Pulmonary artery endothelial cell (primary cell): Measurements from ENCODE around the gene SMIM45.

Experiments used
- DNase-seq: peaks from one replicate; pipeline ENCODE4 v3.0.0-alpha.2; 2011; ENCODE audit warnings: low read depth, low spot score

SMIM45 gene

GRCh38 chr22:41915786-41916493 lies 36.0 kb upstream of the SMIM45 start:
- no peak for DNase-seq

DNA sequence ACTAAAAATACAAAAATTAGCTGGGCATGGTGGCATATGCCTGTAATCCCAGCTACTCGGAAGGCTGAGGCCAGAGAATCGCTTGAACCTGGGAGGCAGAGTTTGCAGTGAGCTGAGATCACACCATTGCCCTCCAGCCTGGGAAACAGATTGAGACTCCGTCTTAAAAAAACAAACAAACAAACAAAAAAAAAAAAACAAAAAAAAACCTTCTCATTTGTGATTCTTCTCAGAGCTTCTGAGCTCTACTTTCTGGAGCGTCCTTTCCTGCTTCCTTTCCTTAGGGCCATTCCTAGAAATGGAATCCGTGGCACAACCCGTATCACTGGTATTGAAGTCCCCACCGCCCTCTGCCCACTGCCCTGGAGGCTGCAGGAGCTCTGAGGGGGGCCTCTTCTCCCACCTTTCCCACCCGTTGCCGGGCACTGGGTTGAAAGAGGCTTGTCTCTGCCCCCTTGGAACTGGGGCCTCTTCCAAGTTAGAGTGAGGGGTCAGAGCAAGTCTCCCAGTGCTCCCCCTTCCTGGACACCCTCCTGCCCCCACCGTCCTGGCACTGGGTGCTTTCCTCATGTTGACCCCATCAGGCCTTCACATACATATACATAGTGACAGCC lies 35.1 kb upstream of the SMIM45 start:
- DNase-seq, result no peak

DNA sequence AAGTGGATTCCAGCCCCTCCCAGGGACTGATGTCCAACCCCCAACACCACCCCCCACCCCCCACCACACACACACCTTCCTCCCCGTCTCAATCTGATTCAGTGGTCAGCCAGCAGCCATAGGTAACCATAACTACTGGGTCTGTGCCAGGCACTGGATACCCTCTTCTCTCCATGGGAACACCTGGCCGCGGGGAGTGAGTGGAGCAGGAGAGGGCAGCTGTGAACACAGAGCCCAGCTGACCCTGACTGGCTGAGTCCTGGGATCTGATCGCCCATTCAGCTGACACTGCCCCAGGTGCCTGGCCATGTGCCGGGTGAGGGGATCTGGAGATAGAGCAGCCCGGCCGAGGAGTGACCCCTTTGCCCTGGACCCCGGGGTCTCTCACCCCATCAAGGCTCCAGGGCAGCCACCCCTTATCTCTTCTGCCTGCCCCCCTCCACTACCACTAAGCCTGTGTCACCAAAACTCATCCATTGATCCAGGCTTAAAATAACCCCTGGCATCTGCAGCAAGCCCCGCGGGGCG lies 34.5 kb upstream of the SMIM45 start:
- no peak for DNase-seq

DNA sequence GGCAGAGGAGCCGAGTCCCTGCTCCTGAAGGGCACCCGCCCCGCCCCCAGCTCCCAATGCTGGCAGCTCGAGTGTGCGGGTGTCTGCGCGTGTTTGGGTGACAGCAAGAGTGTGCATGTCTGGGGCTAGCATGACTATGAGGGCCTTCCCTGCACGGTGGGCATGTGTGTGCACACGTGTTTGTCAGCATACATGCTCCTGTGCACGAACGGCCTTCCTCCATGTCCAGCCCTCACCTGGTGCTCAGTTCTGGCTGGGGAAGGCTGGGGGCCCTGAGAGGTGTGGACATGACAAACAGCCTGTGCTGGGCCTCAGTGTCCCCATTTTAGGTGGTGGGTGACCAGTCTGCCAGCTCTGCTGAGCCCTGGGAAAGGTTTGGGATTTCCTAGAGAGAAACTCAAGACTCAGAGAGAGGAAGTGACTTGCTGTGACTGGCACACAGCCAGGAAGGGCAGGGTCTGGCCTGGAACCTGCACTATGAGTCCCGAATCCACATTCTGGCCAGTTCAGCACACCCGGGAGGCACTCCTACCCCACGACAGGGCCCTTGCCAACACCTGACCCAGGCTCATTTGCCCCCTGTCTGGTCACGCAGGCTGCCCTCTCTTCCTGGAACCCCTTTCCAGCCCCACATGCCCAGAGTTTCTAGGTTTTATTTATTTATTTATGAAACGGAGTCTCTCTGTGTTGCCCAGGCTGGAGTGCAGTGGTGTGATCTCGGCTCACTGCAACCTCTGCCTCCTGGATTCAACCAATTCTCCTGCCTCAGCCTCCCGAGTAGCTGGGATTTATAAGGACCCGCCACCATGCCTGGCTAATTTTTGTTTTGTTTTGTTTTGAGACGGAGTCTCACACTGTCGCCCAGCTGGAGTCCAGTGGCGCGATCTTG lies 33.8 kb upstream of the SMIM45 start:
- DNase-seq, result peak; percentile 24

- no peak for DNase-seq
Observed at GRCh38 chr22:41919357-41920224, 32.4 kb upstream of the SMIM45 start.

DNA sequence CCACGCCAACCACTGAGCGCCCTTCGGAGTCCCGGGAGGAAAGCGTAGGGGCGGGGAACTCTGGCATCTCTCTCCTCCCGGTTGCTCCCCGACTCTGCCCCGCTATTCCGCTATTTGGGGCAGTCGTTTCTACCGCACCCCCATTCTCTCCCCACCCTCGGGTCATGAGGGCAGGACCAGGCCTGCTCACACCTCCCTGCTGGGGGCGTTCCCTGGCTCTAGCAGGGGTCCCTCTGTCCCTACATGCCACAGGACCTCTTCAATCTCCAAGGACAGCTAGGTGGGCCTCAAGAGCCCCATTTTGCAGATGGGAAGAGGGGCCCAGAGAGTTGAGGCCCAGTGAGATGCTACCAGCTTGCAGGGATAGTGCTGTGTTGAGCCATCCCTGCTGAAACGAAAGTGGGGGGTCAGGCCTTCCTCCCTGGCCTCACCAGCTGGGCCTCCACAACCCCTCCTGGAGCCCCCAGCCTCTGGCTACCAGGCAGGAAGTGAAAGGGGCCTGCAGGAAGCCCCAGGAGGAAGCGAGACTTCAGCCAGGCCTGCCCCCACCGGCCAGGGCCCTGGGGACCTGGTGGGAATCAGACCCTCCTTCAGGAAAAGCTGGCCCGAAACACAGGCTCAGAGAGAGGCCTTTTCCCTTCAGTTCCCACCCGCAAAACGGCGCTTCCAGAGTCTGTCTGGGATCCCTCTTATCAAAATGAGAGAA lies 31.5 kb upstream of the SMIM45 start:
- DNase-seq, result no peak

- DNase-seq, result no peak
Observed at GRCh38 chr22:41922328-41922727, 29.6 kb upstream of the SMIM45 start.

DNA sequence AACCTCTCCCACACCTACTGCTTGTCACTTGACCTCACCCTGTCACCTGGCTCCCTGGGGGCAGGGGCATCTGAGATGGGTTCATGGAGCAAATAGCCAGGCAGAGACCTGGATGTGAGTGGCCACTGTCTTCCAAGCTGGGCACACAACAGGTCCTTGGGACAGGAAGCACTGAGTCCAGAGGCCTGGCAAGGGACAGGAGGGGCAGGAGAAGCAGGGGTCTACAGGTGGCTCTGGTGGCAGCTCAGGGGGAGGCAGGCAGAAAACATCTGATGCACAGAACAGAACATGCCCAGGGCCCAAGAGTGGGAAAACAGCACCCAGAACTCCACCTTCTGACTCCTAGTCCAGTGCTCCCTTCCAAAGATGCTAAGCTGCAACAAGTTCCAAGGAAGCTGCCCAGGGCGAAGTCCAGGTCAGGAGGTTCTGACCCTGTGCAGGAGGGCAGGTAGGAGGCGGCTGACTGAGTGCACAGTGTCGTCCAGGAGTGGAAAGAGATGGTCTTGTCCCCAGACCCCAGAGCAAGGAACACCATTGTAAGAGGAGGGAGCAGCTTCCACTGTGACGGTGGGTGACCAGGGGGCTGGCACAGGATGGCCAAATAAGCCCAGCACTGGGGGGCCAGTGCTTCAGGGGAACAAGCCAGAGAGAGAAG lies 28.9 kb upstream of the SMIM45 start:
- no peak for DNase-seq

GRCh38 chr22:41923595-41924276 lies 28.2 kb upstream of the SMIM45 start:
- no peak for DNase-seq

DNA sequence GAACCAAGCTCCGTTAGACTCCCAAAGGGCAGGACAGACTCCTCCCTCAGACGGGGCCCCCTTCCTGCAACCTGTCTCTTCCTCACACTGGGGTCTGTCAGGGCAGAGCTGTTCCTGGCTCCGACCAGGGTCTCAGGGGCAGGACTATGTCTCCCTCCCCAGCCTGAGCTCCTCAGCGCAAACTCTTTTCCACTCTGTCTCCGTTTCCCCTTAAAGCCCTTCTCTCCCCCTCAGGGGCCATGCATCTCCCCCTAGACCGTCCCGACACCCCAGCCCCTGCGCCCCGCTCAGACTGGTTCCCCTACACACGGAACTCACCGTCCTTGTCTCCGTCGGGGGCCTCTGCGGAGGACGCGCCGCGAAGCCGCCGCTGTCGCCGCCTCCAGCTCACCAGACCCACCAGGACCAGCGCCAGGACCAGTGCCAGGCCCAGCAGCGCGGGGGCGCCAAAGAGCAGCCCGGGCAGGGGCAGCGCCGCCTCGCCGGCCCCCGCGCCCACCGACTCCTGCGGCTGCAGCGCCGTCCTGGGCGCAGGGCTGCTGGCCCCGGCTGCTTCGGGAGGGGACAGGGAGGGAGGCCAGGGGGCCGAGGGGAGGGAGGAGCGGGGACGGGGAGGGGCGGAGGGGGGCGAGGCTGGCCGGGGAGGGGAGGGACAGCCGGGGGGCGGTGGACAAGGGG lies 26.0 kb upstream of the SMIM45 start:
- no peak for DNase-seq

- no peak for DNase-seq
Observed at GRCh38 chr22:41927813-41928212, 24.1 kb upstream of the SMIM45 start.

DNA sequence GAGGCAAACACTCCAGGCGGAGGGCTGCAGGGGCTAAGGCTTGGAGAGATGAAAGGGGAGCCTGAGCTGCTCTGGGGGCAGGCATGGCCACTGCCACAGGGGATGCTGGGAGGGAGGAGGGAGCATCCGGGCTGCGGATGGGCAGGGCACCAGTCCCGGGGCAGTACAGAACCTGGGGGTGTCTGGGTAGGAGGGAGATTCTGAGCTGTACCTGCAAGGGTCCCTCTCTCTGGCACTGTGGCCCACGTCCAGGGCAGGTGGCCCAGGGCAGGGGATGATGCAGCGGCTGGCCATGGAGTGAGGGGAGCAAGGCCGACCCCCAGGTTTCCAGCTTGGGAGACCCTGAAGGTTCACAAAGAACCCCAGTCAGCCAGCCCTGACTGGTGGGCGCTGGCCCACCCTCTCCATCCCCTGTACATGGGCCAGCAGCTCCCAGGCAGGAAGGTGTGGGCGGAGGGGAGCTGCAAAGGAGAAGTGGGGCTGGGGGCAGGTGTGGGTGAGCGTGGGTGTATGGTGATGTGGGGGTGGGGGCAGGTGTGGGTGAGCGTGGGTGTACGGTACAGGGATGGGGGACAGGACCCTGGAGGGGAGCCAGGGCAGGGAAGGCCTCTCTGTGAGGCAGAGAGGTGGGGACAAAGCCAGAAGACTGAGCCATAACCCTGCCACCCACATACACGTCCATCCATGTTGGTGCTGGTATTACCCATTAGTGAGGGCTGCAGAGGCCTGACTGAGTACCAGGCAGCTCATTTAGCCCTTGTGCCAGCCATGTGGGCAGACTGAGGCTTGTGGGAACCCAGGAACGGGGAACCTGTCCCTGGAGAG lies 23.1 kb upstream of the SMIM45 start:
- no peak for DNase-seq

- DNase-seq, result no peak
Observed at GRCh38 chr22:41929418-41929810, 22.5 kb upstream of the SMIM45 start.

- DNase-seq, result no peak
Observed at GRCh38 chr22:41931701-41932269, 20.2 kb upstream of the SMIM45 start.

DNA sequence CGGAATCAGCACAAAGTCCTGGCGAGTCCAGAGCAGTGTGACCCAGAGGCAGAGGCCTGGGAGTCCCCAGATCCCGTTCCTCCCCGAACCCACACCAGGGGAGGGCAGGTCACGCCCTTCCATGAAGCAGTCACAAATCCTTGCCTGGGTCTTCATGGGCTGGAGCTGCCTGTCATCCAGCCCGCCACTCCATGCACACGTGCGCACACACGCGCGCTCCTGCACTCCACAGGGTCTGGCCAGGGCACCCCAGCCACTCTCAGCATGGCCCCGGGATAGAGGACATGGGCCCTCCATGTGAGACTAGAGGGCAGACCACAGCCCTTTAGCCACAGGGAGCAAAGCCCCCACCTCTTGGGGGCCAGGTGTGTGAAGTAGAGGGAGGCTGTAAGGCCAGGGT lies 19.6 kb upstream of the SMIM45 start:
- no peak for DNase-seq

DNA sequence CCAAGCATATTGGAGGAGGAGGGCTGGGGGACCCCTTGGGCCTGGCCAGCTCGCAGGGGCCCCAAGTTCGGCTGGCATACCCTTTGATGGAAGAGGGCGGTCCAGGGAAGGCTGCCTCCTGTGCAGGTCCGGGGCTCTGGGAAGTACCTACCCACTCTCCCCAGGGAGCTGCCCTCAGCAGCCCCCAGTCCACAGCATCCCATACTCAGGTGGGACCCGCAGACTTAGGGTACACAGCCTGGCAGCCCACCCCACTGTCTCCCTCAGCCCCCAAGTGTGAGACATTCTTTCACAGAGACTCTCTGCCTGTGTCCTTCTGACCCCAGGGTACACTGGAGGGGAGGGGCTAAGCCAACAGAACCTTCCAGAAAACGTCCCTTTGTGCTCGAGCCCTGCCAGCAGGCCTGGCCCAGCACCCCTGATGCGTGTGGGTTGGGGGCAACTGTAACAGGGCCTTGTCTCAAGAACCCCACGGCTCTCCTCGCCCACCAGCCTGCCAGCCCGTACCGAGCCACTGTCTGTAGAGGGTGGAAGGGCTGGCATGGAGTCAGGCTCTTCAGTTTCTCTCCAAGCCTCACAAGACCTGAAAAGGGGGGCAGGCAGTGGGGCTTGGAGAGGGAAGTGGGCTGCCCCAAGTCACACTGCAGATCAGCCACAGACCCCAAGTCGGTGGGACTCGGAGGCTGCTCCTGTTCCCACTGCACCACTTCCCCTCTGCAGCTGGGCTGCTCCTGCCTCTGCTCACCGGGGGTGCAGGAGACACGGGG lies 18.4 kb upstream of the SMIM45 start:
- DNase-seq, result no peak
